ENCODE results near the gene RPS19. TPM values are rescaled to one million over a fixed set of nuclear protein-coding genes. Genes with fewer than 3 reads are reported as not detected.

The RPS19 gene
- total RNA-seq, 1 experiment from 2014 or later, result 1,830 TPM

DNA sequence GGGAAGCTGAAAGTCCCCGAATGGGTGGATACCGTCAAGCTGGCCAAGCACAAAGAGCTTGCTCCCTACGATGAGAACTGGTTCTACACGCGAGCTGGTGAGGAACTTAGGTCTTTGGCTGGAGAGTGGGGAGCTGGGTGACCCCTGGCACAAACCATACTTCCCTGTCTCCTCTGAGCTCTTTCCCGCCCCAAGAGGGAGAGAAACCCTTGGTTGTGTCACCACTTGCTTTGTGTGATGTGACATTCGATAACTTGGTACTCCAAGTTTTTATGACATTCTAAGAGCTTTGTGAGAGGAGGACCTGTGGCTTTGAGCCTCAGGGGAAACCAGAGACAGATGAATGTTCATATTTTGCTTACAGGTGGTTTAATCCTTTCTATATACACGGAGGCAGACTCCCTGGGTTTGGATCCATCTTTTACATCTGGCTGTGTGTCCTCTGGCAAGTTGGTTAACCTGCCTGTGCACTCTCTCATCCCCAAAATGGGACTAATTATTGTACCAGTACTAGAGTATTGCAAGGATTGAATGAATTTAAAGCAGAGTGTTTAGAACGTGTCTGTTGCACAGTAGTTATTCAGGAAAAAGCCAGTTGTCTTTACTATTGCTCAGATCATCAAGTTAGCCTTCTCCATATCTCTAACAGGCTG is 1.2 kb downstream of the RPS19 start:
- H4K20me1 ChIP-seq (ENCODE audit: low read length), result peaks cover 49% of the 10 kb centered on the region
- CTCF ChIA-PET, result no interaction called here

DNA sequence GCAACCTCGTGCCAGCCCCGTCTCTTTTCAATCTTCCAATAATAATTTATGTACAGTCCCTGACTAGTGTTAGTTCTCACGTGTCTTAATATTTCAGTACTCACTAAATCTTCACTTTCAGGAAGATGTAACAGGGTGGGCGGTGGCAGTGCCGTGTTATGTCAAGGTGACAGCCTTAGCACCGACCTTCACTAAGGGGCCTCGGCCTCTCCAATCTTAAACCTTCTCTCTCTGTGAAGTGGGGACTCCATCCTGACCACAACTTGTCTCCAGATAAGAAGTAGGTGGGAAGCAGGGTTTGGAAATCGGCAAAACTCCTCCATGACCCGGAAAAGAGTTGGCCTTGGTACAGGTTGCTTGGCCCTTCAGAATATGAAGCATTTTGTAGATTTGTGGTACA is 1.8 kb downstream of the RPS19 start:
- ChIA-PET CTCF (no interaction called here), POLR2A (ENCODE audit: unreplicated experiment) (interaction anchor here (0.5 kb wide), 1 partner anchor 96 kb away, joined by 3 read pairs; no protein-coding TSS in a partner anchor)
- Histone ChIP-seq H3K4me3 (ENCODE audit: low read length) (peak overlapping the region; percentile 99), H3K79me2 (ENCODE audit: low read length) (peaks cover 63% of the 10 kb centered on the region), H3K9ac (ENCODE audit: low read length) (peak overlapping the region; percentile 100; the same call in 1 of the 2 replicates), H3K36me3 (ENCODE audit: low read depth, low read length) (peaks cover 52% of the 10 kb centered on the region), H3K27ac (ENCODE audit: low read length) (no peak overlapping the region), H3K4me1 (ENCODE audit: insufficient read depth, low read length) (peaks cover 30% of the 10 kb centered on the region), H3K27me3 (ENCODE audit: low read length) (no peaks in the 10 kb centered on the region), H4K20me1 (ENCODE audit: low read length) (peaks cover 51% of the 10 kb centered on the region), H2AFZ (ENCODE audit: low read length) (no peak overlapping the region), H3K9me3 (ENCODE audit: low read length) (no peaks in the 10 kb centered on the region), H3K9me2 (replicated peaks; ENCODE audit: low read length) (no peaks in the 10 kb centered on the region), H3K4me2 (ENCODE audit: low read length) (peak overlapping the region; percentile 98), H3F3A (ENCODE audit: low read length, unreplicated experiment) (no peaks in the 10 kb centered on the region)
- intact Hi-C loops (cut with micrococcal nuclease), result no loop called here
- TF ChIP-seq EZH2phosphoT487 (IDR thresholded peaks at IDR 0.05; ENCODE audit: borderline replicate concordance, low read length) (no peak), EZH2 (IDR thresholded peaks at IDR 0.05; ENCODE audit: low read length, unreplicated experiment) (no peak)
- TF ChIP-seq, protein P1, sequence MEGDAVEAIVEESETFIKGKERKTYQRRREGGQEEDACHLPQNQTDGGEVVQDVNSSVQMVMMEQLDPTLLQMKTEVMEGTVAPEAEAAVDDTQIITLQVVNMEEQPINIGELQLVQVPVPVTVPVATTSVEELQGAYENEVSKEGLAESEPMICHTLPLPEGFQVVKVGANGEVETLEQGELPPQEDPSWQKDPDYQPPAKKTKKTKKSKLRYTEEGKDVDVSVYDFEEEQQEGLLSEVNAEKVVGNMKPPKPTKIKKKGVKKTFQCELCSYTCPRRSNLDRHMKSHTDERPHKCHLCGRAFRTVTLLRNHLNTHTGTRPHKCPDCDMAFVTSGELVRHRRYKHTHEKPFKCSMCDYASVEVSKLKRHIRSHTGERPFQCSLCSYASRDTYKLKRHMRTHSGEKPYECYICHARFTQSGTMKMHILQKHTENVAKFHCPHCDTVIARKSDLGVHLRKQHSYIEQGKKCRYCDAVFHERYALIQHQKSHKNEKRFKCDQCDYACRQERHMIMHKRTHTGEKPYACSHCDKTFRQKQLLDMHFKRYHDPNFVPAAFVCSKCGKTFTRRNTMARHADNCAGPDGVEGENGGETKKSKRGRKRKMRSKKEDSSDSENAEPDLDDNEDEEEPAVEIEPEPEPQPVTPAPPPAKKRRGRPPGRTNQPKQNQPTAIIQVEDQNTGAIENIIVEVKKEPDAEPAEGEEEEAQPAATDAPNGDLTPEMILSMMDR (conservative IDR thresholded peaks at IDR 0.05; ENCODE audit: low read depth, low read length), result no peak
- ATAC-seq (no peak), DNase-seq (no peak)
- no TSS peak for BruUV-seq (replicated peaks)

More for the DNA sequence above, 1.2 kb downstream of the RPS19 start:
- H3K27ac ChIP-seq (ENCODE audit: low read length), result peak overlapping the region; percentile 92; the same call in 1 of the 2 replicates
- no peaks in the 10 kb centered on the region for H3F3A ChIP-seq (ENCODE audit: low read length, unreplicated experiment)
- ATAC-seq, result no peak
- no peak overlapping the region for H2AFZ ChIP-seq (ENCODE audit: low read length)
- peak overlapping the region; percentile 98 for H3K4me2 ChIP-seq (ENCODE audit: low read length)
- no peaks in the 10 kb centered on the region for H3K9me3 ChIP-seq (ENCODE audit: low read length)
- H3K36me3 ChIP-seq (ENCODE audit: low read depth, low read length), result peaks cover 50% of the 10 kb centered on the region
- H3K4me3 ChIP-seq (ENCODE audit: low read length), result peak overlapping the region; percentile 99
- no peaks in the 10 kb centered on the region for H3K27me3 ChIP-seq (ENCODE audit: low read length)
- peak overlapping the region; percentile 100 for H3K9ac ChIP-seq (ENCODE audit: low read length)
- no peaks in the 10 kb centered on the region for H3K9me2 ChIP-seq (replicated peaks; ENCODE audit: low read length)
- POLR2A ChIA-PET (ENCODE audit: unreplicated experiment), result no interaction called here
- TSS peak; percentile 45 for BruUV-seq (replicated peaks)
- intact Hi-C loops (cut with micrococcal nuclease), result no loop called here
- no peak for DNase-seq
- H3K79me2 ChIP-seq (ENCODE audit: low read length), result peaks cover 59% of the 10 kb centered on the region
- H3K4me1 ChIP-seq (ENCODE audit: insufficient read depth, low read length), result peaks cover 30% of the 10 kb centered on the region
- TF ChIP-seq EZH2phosphoT487 (IDR thresholded peaks at IDR 0.05; ENCODE audit: borderline replicate concordance, low read length) (no peak), EZH2 (IDR thresholded peaks at IDR 0.05; ENCODE audit: low read length, unreplicated experiment) (no peak)
- TF ChIP-seq, protein P1 (conservative IDR thresholded peaks at IDR 0.05; ENCODE audit: low read depth, low read length), result no peak

DNA sequence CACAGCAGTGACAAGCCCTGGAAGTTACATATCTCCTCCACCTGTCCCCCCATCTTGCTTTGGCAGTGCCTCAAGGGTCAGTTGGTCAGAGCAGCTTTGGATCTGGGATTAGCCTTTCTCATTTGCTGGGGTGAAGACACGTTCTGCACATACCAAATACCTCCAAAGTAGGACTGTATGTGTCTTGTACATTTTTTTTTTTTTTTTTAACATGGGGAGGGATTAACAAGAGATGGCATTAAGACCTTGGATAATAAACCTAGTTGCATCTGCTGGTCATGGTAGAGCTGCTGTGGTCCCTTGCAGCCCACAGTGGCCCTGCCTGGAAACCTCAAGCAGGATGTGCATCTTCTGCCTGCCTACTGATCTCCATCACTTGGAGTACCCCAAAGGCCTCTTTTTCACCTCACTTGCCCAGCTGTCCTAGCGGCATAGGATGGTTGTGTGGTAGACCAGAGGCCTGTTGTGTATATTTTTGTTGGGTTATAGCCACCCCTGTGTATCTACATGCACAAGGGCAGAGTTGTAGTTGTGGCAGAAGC is 2.5 kb downstream of the RPS19 start:
- Histone ChIP-seq H3K36me3 (ENCODE audit: low read depth, low read length) (peaks cover 53% of the 10 kb centered on the region), H2AFZ (ENCODE audit: low read length) (no peak overlapping the region), H3K4me2 (ENCODE audit: low read length) (peak overlapping the region; percentile 98), H3K4me3 (ENCODE audit: low read length) (peak overlapping the region; percentile 99), H3K9ac (ENCODE audit: low read length) (peak overlapping the region; percentile 100; the same call in 1 of the 2 replicates), H3K79me2 (ENCODE audit: low read length) (peaks cover 63% of the 10 kb centered on the region), H3K4me1 (ENCODE audit: insufficient read depth, low read length) (peaks cover 30% of the 10 kb centered on the region), H3K27ac (ENCODE audit: low read length) (no peak overlapping the region), H4K20me1 (ENCODE audit: low read length) (peaks cover 52% of the 10 kb centered on the region), H3K9me2 (replicated peaks; ENCODE audit: low read length) (no peaks in the 10 kb centered on the region), H3K9me3 (ENCODE audit: low read length) (no peaks in the 10 kb centered on the region), H3K27me3 (ENCODE audit: low read length) (no peaks in the 10 kb centered on the region), H3F3A (ENCODE audit: low read length, unreplicated experiment) (no peaks in the 10 kb centered on the region)
- ChIA-PET POLR2A (ENCODE audit: unreplicated experiment) (interaction anchor here (0.5 kb wide), 1 partner anchor 95 kb away, joined by 3 read pairs; no protein-coding TSS in a partner anchor), CTCF (no interaction called here)
- no TSS peak for BruUV-seq (replicated peaks)
- intact Hi-C loops (cut with micrococcal nuclease), result no loop called here
- DNase-seq (no peak), ATAC-seq (no peak)
- TF ChIP-seq EZH2 (IDR thresholded peaks at IDR 0.05; ENCODE audit: low read length, unreplicated experiment) (no peak), EZH2phosphoT487 (IDR thresholded peaks at IDR 0.05; ENCODE audit: borderline replicate concordance, low read length) (no peak)
- TF ChIP-seq, protein P1 (conservative IDR thresholded peaks at IDR 0.05; ENCODE audit: low read depth, low read length), result no peak

Data from PC-3 (cell line).